SK-N-SH treated with all-trans-retinoic acid at 6 μM for 48 hours (cell line): ENCODE measurements around the gene LYPD3.
A peak's percentile ranks its signal among the peaks of the same experiment; 100 is the strongest.

Experiments
- ATAC-seq: fragments of 200-7000 bp; cut with Tn5 transposase; 3 replicates; pipeline ENCODE4 v1.9.1; 2020; ENCODE audit warnings: mild to moderate bottlenecking, moderate library complexity
- ARNTL ChIP-seq: fragments of 450-650 bp; formaldehyde crosslinking; IDR thresholded peaks from 2 replicates; pipeline ENCODE4 v1.5.0; 2020; ENCODE audit warnings: low read depth, mild to moderate bottlenecking, moderate library complexity, borderline replicate concordance
- BACH2 ChIP-seq: fragments of 250-450 bp; sonication (Bioruptor Pico); IDR thresholded peaks from 2 replicates; pipeline ENCODE4 v1.9.0; 2021; ENCODE audit warnings: mild to moderate bottlenecking, borderline replicate concordance
- CREB5 ChIP-seq: fragments of 250-450 bp; sonication (Bioruptor Pico); IDR thresholded peaks from 2 replicates; pipeline ENCODE4 v1.5.1; 2020; ENCODE audit warnings: low read depth, mild to moderate bottlenecking, moderate library complexity
- CSDC2 ChIP-seq: fragments of 250-450 bp; sonication (Bioruptor Pico); IDR thresholded peaks from 2 replicates; pipeline ENCODE4 v1.5.0; 2020; ENCODE audit warnings: mild to moderate bottlenecking, moderate library complexity
- CSRNP3 ChIP-seq: fragments of 250-450 bp; sonication (Bioruptor Pico); IDR thresholded peaks from 2 replicates; pipeline ENCODE4 v1.5.1; 2021; ENCODE audit warnings: mild to moderate bottlenecking, moderate library complexity
- ESRRG ChIP-seq: fragments of 250-450 bp; sonication (Bioruptor Pico); IDR thresholded peaks from 2 replicates; pipeline ENCODE4 v1.6.1; 2021; ENCODE audit warnings: mild to moderate bottlenecking
- OSR1 ChIP-seq: fragments of 250-450 bp; sonication (Bioruptor Pico); IDR thresholded peaks from 2 replicates; pipeline ENCODE4 v1.8.0; 2022; ENCODE audit warnings: moderate library complexity, mild to moderate bottlenecking, inconsistent platforms
- PATZ1 ChIP-seq: fragments of 250-450 bp; sonication (Bioruptor Pico); IDR thresholded peaks from 2 replicates; pipeline ENCODE4 v1.8.0; 2020; ENCODE audit warnings: mild to moderate bottlenecking, moderate library complexity, borderline replicate concordance
- POU6F1 ChIP-seq: fragments of 250-450 bp; sonication (Bioruptor Pico); IDR thresholded peaks from 2 replicates; pipeline ENCODE4 v1.8.0; 2021; ENCODE audit warnings: low read depth, mild to moderate bottlenecking, moderate library complexity, borderline replicate concordance
- PPARA ChIP-seq: fragments of 250-450 bp; sonication (Bioruptor Pico); IDR thresholded peaks from 2 replicates; pipeline ENCODE4 v1.5.0; 2020; ENCODE audit warnings: mild to moderate bottlenecking, borderline replicate concordance
- RARB ChIP-seq: fragments of 250-450 bp; sonication (Bioruptor Pico); IDR thresholded peaks from 2 replicates; pipeline ENCODE4 v1.8.0; 2021; ENCODE audit warnings: mild to moderate bottlenecking, moderate library complexity
- SNAI2 ChIP-seq: fragments of 250-450 bp; sonication (Bioruptor Pico); IDR thresholded peaks from 2 replicates; pipeline ENCODE4 v1.5.0; 2020; ENCODE audit warnings: mild to moderate bottlenecking, moderate library complexity
- TCF4 ChIP-seq: fragments of 250-450 bp; sonication (Bioruptor Pico); IDR thresholded peaks from 2 replicates; pipeline ENCODE4 v1.8.0; 2021; ENCODE audit warnings: mild to moderate bottlenecking, moderate library complexity, borderline replicate concordance
- TOX ChIP-seq: fragments of 250-450 bp; sonication (Bioruptor Pico); IDR thresholded peaks from 2 replicates; pipeline ENCODE4 v1.8.0; 2021; ENCODE audit warnings: mild to moderate bottlenecking, moderate library complexity, borderline replicate concordance
- TSHZ2 ChIP-seq: fragments of 250-450 bp; sonication (Bioruptor Pico); IDR thresholded peaks from 2 replicates; pipeline ENCODE4 v1.5.0; 2020; ENCODE audit warnings: mild to moderate bottlenecking, moderate library complexity
- ZC3H10 ChIP-seq: fragments of 250-450 bp; sonication (Bioruptor Pico); IDR thresholded peaks from 2 replicates; pipeline ENCODE4 v1.5.1; 2021; ENCODE audit warnings: mild to moderate bottlenecking, moderate library complexity
- ZFP3 ChIP-seq: fragments of 250-450 bp; sonication (Bioruptor Pico); IDR thresholded peaks from 2 replicates; pipeline ENCODE4 v1.5.0; 2020; ENCODE audit warnings: mild to moderate bottlenecking, moderate library complexity
- ZNF565 ChIP-seq: fragments of 450-650 bp; formaldehyde crosslinking; conservative IDR thresholded peaks from 2 replicates; pipeline ENCODE4 v1.5.0; 2020; ENCODE audit warnings: low read depth, mild to moderate bottlenecking, moderate library complexity
- ZNF70 ChIP-seq: fragments of 450-650 bp; formaldehyde crosslinking; IDR thresholded peaks from 2 replicates; pipeline ENCODE4 v1.5.0; 2020; ENCODE audit warnings: mild to moderate bottlenecking, moderate library complexity
- ZNF8 ChIP-seq: fragments of 450-650 bp; formaldehyde crosslinking; IDR thresholded peaks from 2 replicates; pipeline ENCODE4 v1.5.0; 2020; ENCODE audit warnings: mild to moderate bottlenecking, moderate library complexity

LYPD3 gene

GRCh38 chr19:43464134-43464775, 1.2 kb downstream of the LYPD3 start:
- no peak for TF ChIP-seq CREB5 (CRISPR knock-in tag)
- no peak for TF ChIP-seq POU6F1 (CRISPR knock-in tag)
- no peak for TF ChIP-seq SNAI2 (CRISPR knock-in tag)
- TF ChIP-seq OSR1: no peak
- no peak for TF ChIP-seq ZFP3 (CRISPR knock-in tag)
- no peak for TF ChIP-seq ZNF70 (CRISPR knock-in tag)
- no peak for TF ChIP-seq CSDC2
- no peak for TF ChIP-seq TCF4 (CRISPR knock-in tag)
- TF ChIP-seq ARNTL (CRISPR knock-in tag): no peak
- TF ChIP-seq ZC3H10: no peak
- TF ChIP-seq TSHZ2 (CRISPR knock-in tag): no peak
- no peak for TF ChIP-seq BACH2
- TF ChIP-seq PATZ1 (CRISPR knock-in tag): no peak
- TF ChIP-seq ZNF8 (CRISPR knock-in tag): no peak
- TF ChIP-seq TOX: no peak
- TF ChIP-seq PPARA (CRISPR knock-in tag): no peak
- TF ChIP-seq ZNF565 (CRISPR knock-in tag): no peak
- no peak for TF ChIP-seq RARB
- no peak for TF ChIP-seq ESRRG
- peak; percentile 74 for ATAC-seq

- peak; percentile 91 for ATAC-seq
- no peak for TF ChIP-seq SNAI2 (CRISPR knock-in tag)
- TF ChIP-seq POU6F1 (CRISPR knock-in tag): no peak
- TF ChIP-seq CSRNP3 (CRISPR knock-in tag): no peak
- no peak for TF ChIP-seq PATZ1 (CRISPR knock-in tag)
- TF ChIP-seq ARNTL (CRISPR knock-in tag): no peak
- TF ChIP-seq CSDC2: no peak
- TF ChIP-seq, all 23 proteins: peak for 0
These were observed 1.9 kb downstream of the LYPD3 start for GRCh38 chr19:43463381-43464133.
